Left forelimb (tissue), 1 donor: ENCODE data around the gene NSDHL.

ENCODE experiments used
- DNase-seq: peaks from one replicate; pipeline ENCODE4 v3.0.0-alpha.2; 2018; ENCODE audit warnings: low spot score

NSDHL gene

GRCh38 chrX:152844256-152844655 lies 13.4 kb downstream of the NSDHL start:
- no peak for DNase-seq

GRCh38 chrX:152845618-152846240 lies 14.9 kb downstream of the NSDHL start:
- DNase-seq = no peak

GRCh38 chrX:152847281-152847680 lies 16.4 kb downstream of the NSDHL start:
- DNase-seq = no peak

- DNase-seq = no peak
Observed at GRCh38 chrX:152850465-152850864, 19.6 kb downstream of the NSDHL start.

- no peak for DNase-seq
Observed at GRCh38 chrX:152853986-152854385, 23.1 kb downstream of the NSDHL start.

DNA sequence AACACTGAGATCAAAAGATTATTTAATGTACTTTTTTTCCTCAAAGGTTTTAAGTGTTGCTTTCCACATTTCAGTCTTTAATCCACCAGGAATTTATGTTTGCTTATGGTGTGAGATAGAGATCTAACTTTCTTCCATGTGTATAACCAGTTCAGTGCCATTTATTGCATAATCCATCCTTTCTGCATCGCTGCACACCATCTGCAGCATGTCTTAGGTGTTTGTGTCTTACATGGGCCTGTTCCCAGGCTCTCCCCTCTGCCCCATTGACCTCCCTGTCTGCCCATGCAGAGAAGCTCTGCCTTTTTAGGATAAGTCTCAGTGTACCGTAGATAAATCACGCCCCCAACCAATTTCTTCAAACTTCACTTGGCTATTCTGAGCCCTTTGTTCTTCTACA lies 30.3 kb downstream of the NSDHL start:
- DNase-seq = no peak

- no peak for DNase-seq
Observed at GRCh38 chrX:152861826-152862225, 31.0 kb downstream of the NSDHL start.

GRCh38 chrX:152865232-152865920 lies 34.5 kb downstream of the NSDHL start:
- no peak for DNase-seq

- no peak for DNase-seq
Observed at GRCh38 chrX:152866386-152866785, 35.5 kb downstream of the NSDHL start.

DNA sequence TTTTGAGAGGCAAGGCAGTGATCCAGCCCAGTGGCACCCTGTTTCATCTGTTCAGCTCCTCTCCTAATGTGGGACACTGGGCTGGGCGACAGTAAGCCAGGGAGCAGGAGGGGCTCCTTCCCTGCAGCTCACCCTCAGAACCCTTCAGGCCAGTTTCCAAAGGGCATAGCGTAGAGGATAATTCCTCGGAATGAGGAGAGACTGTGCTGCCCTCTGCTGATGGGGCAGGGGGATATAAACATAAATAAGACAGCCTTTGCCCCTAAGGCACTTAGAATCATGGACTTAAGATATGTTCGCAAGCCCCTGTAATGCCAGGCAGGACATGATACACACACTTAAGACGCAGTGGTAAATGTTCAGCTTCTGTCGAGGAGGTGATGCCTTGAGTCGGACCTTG lies 39.1 kb downstream of the NSDHL start:
- DNase-seq = no peak

GRCh38 chrX:152871260-152871659 lies 40.4 kb downstream of the NSDHL start:
- DNase-seq = no peak

DNA sequence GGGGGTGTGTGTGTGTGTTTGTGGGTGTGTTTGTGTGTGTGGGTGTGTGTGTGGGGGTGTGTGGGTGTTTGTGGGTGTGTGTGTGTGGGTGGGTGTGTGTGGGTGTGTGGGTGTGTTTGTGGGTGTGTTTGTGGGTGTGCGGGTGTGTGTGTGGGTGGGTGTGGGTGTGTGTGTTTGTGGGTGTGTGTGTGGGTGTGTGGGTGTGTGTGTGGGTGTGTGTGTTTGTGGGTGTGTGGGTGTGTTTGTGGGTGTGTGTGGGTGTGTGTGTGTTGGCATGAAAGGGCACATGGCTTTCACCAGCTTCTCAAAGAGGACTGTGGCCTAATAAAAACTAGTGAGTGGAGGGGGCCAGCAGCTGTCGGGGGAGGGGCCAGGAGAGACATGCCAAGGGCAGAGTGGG lies 41.7 kb downstream of the NSDHL start:
- DNase-seq = no peak

- DNase-seq = no peak
Observed at GRCh38 chrX:152873361-152873760, 42.5 kb downstream of the NSDHL start.

DNA sequence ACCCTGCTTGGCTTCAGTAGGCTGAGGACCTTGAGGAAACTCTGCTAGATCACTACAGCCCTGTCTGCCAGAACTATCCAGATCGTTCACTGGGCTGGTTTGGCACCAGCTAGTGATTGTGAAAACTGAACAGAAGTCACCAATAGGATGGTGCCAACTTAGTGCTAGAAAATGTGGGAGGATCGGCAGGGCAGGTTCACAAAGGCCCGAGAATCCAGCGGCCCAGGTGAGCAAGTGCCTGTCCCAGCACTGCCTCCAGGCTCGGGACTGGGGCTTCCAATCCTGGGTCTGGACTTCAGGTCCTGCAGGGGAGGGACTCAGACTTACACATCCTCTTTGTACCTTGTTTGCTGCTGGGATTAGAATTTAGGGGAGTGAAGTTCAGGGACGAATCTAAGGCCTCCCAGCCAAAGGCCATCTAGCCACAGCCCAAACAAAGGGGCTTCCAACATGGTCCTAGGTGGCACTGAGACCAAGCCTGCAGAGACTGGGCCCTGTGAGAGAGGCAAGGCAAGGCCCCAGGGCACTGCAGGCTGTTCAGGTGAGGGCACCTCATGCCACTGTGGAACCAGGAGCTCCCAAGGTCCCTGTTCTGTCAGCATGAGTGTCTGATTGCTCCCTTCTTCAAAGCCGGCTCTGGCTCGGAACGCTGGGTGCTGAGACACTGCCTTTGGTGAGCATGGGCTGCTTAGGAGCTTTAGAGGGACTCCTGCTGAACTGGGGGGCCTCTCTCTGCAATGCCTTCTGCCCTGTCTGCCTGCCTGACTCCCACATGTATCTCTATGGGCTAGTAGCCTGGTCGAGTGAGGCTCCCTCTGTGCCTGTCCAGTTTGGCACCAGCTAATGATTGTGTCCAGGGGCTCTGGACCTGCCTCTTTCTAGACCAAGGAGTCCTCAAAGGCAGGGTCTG lies 46.3 kb downstream of the NSDHL start:
- no peak for DNase-seq

- DNase-seq = no peak
Observed at GRCh38 chrX:152878976-152879755, 48.3 kb downstream of the NSDHL start.

- DNase-seq = no peak
Observed at GRCh38 chrX:152881289-152881688, 50.4 kb downstream of the NSDHL start.

DNA sequence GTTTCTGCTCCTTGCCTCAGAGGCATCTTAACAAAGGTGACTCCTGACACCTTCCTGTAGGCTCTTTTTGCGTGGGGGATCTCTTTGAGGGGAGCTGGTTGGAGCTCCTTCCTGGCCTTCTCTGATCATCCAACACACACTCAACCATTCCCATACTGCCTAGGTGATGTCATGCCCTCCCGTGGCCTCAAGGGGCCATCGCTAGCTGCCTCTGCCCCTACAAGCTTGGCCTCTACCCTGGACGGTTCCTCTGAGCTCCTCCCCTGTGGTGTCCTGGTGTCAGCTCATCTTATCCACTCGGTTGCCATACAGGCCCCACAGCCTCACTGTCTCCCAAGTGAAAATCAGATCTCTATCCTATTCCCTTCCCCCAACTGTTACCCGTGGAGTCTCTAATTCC lies 53.3 kb downstream of the NSDHL start:
- DNase-seq = no peak

DNA sequence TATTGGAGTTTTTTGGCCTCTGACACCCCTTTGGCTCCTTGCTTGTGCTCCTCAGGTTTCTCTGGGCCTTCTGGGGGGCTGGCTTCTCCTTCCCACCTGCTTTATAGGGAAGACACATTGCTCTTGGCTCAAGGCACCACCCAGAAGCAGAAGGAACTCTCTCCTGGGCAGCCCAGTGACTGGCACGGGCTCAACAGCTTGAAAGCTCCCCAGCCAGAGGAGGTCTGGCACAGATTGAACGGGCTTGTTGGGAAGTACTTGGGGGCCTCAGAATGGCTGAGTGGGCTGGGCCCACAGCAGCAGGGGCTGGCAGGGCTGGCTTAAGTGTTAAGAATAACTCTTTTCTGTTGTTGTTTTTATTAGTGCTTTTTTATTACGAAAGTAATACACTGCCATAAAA lies 55.9 kb downstream of the NSDHL start:
- DNase-seq = no peak

DNA sequence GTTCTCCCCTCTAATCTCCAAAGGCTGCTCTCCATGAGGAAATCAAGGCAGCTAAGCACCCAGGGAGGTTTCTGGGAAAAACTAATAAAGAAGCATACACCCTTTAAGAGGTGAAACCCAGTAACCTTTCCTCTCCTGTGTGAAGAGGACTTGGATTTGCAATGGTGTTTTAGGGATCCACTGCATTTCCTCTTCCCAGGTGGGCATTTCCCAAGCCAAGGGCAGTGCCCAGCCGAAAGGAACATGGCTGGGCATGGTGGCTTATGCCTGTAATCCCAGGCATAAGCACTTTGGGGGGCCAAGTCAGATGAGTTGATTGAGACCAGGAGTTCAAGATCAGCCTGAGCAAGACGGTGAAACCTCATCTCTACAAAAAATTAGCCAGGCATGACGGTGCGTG lies 61.6 kb downstream of the NSDHL start:
- no peak for DNase-seq

DNA sequence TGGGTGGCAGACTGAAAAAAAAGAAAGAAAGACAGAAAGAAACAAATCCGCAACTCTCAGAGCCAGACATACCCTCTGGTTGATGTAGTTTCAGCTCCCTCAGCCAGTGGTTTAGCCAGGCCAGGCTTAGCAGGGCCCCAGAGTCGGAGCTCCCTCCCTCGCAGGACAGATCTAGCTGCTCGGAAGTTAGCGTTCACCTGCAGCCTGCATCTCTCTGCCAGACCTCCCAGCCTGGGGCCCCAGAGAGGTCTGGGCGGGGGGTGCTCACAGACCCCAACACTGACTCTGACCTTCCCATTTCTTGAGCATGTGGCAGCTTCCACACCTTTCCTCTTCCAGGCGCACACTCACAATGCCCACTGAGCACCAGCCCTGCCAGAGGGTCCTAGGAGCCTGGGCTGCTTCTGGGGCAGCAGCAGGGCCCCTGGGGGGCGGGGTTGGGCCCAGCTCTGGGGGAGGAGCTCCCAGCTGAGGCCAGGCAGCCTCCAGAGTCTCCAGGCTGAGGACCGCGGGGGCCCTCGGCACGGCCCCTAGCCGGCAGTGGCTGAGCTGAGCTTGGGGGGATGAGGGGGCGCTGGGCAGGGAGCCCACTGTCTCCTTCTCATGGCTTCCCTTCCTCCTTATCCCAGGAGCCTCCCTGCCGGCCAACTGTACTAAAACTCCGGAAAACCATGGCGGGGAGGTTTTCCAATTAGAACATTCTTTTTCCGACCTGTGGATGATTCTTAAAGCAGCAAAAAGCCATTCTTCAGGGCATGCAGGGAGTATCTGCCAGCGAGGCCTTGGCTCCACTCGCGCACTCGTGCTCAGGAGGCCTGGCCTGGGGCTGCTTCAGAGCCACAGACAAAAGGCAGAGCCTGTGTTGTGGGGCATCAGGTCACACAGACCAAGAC lies 62.4 kb downstream of the NSDHL start:
- no peak for DNase-seq

DNA sequence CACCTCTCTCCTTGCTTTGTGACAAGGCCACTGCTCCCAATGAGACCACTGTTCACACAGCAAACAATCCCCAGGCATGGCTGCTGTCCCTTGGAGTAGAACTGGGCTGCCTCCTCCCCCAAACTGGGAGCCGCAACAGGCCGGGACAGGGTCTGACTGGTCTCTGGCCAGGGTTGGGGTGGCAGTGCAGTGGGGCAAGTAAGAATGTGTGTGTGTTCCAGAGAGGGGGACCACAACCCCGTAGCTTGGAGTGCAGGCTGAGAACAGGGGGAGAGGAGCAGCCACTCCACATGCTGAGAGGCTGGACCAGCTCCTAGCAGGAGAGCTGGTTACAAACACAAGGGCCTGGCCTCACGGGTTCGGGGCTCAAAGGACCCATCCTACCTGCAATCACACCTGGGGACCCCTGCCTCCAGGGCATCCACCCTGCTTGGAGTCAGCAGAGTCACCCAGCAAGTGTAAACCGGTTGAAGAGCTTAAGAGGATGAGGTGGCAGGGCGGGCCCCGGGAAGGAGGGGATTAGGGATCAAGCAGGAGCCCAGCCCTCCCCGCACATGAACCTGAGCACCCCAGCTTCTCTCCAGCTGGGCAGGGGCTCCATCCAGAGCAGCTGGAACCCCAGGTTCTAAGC lies 63.2 kb downstream of the NSDHL start:
- no peak for DNase-seq
